Breast epithelium (tissue), 3 donors: ENCODE results near the gene DYNC1H1.

Experiments used
- CTCF ChIP-seq, 3 donors: fragments of 450-650 bp; IDR thresholded peaks; one replicate each; pipeline ENCODE4 v1.5.1; 2016 to 2017; ENCODE audit warnings: antibody characterized with exemption in 3 of 3, mild to moderate bottlenecking in 3 of 3, moderate library complexity in 3 of 3
- POLR2A ChIP-seq: fragments of 450-650 bp; IDR thresholded peaks from one replicate; pipeline ENCODE4 v1.6.1; 2016; ENCODE audit warnings: antibody characterized with exemption, mild to moderate bottlenecking, moderate library complexity

DNA sequence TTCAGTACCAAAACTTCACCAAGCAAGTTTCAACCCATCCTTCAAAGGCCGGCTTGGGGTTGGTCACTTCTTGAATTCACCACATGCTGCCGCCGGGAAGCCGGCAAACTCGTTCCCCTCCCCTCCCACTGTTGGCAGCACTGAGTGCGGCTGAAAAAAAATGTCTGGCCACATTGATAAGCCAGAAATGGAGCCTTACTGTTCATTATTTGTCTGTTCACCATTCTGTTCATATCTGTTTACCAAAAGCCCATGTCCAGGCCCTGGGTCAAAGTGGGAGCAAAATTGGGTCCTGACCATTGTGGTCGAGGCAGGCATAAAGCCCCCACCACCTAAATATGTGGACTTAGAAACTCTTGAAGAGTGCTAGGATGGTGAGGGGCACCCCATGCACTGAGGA, 129.7 kb downstream of the DYNC1H1 start:
- TF ChIP-seq POLR2A (no peak), CTCF (IDR thresholded peaks at IDR 0.05) (no peak)
